Coronary artery (tissue), 2 donors: Measurements from ENCODE around the gene RPS2.
"Not testable (repeated sequence)": the region's sequence is repeated elsewhere in the genome, so short reads cannot be mapped to it uniquely, and the experiment has no call there.

Experiments
- DNase-seq: peaks from one replicate; pipeline ENCODE4 v3.0.0-alpha.2; 2017; ENCODE audit warnings: low spot score
- H3K27ac ChIP-seq, 2 donors: fragments of 200-600 bp; sonication (generic); one replicate each; pipeline ENCODE4 v1.5.1; 2016 to 2019
- H3K4me3 ChIP-seq: fragments of 200-600 bp; sonication (generic); 2 replicates; pipeline ENCODE4 v1.5.1; 2016; ENCODE audit warnings: mild to moderate bottlenecking, moderate library complexity
- CTCF ChIP-seq: fragments of 200-600 bp; sonication (generic); IDR thresholded peaks from one replicate; pipeline ENCODE4 v1.5.1; 2019; ENCODE audit warnings: antibody characterized with exemption

Gene RPS2

DNA sequence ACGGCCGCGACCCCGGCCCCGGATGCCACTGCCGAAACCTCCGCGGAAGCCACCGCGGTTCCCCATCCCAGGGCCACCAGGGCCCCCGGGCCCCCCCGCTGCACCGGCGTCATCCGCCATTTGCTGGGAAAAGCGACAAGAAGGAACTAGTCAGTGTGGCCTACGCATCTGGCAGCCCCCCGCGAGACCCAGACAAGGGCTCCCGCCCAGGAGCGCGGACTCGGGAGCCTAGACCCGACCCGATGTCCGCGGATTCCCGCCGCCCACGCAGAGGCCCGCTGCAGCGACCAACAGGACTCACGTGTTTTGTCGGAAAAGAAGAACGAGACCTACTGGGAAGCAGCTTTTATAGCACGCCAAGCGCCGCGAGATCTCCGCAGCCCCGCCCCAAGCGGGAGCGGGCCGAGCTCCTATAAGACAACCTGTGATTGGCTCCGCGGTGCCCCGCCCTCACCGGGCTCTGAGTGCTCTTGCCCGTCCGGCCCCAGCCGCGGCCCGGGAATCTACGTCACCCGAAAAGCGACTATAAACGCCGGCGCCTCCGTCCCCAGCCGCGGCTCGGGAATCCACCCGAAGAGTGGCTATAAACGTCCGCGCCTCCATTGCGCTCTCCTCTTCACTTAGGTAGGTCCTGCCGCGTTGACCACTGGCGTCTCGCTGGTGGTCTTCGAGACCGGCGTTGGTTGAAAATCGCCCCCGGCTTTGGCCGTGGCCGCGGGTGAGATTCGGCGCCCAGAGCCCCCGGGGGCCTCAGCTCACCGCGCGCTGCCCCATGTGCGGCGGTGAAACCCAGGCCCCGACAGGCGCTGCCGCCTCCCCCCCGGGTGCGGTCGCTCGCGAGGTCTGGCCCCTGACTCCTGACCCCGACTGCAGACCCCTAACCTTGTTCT, at the start of gene RPS2:
TSS of gene RPS2 (minus strand) at position 321 of the 890 bp plus-strand sequence. CDS start at position 120, 201 bp downstream.
- peak; percentile 99 for DNase-seq
- H3K4me3 ChIP-seq: peak within 1 kb of the TSS; percentile 99
- TF ChIP-seq CTCF: no peak

DNA sequence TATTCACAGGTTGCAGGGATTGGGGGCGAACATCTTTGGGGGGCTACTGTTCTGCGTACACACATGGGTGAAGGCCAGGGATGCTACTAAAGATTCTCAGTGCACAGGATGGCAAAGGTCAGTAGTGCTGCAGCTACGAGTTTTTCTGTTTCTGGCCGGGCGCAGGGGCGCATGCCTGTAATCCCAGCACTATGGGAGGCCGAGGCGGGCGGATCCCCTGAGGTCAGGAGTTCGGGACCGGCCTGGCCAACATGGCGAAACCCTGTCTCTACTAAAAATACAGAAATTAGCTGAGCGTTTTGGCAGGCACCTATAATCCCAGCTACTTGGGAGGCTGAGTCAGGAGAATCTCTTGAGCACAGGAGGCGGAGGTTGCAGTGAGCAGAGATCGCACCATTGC, 48.9 kb upstream of the RPS2 start:
- TF ChIP-seq CTCF: no peak
- Histone ChIP-seq H3K4me3 (no peak overlapping the region), H3K27ac (no peak overlapping the region)
- no peak for DNase-seq

More for the DNA sequence above, at the start of gene RPS2:
- H3K27ac ChIP-seq: peak within 1 kb of the TSS; percentile 96 to 98

- H3K27ac ChIP-seq, DNase-seq, H3K4me3 ChIP-seq: not testable (repeated sequence)
Measured at GRCh38 chr16:2011726-2012125, 47.1 kb upstream of the RPS2 start.

DNA sequence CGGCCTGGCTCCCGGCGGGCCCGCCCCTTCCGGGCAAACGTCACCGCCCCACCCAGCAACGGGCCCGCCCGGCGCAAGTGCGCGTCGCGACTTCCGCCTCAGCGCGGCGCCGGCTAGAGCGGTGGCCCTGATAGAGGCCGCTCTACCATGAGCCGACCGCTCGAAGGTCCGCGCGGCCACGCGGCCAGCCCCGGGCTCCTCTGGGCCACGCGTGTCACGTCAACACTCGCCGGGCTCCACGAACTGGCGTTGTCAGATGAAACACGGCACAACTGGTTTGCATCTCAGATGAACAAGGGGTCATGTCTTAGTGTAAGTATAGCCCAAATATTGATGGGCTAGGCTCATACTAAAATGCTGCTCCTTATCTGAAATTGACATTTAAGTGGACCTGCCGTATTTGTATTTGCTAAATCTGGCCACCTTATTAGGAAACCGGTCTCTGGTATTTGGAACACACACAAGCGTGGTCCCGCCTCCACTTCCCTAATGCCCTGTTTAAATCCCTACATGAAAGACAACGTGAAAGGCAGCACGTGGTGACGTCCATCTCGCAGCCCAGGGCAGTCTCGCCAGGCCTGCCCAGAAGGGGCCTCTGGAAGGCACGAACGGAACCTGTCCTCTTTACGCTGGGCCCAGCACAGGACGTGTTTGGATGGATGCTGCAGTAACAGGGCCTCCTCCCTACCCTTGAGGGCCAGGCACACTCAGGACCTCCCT, 45.3 kb upstream of the RPS2 start, which contains the start of gene ZNF598:
TSS of gene ZNF598 (minus strand) at position 31 of the 720 bp plus-strand sequence.
- TF ChIP-seq CTCF: no peak
- no peak for DNase-seq
- Histone ChIP-seq H3K27ac (peak within 1 kb of the TSS; percentile 80 to 96), H3K4me3 (peak within 1 kb of the TSS; percentile 85)

DNA sequence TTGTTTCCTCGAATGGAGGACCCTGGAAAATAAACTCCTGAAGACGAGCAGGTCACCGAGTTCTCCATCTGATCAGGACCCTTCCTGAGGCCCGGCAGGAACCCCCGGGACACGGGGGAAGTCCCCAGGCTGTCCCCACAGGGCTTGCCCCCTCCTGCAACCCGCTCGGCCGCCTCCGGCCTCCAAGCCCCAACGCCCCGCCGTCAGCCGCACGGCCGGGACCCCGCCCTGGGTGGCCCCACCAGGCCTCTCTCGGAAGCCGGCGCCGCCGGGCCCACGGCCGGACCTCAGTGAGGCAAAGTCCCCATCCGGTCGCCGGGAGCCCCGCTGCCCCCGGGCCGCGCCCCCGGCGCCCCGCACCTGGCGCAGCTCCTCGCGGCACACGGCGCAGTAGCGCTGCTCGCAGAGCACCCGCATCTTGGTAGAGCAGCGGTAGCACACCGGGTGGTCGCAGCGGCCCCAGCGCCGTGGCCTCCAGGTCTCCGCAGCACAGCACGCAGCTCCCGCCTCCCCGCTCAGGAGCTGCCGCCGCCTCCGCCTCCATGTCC, 44.6 kb upstream of the RPS2 start:
- DNase-seq: no peak
- no peak for TF ChIP-seq CTCF
- Histone ChIP-seq H3K4me3 (peak overlapping the region; percentile 85), H3K27ac (peak overlapping the region; percentile 21 to 96)

GRCh38 chr16:2008631-2009163, 44.1 kb upstream of the RPS2 start:
- Histone ChIP-seq H3K27ac (peak overlapping the region; percentile 21 to 96), H3K4me3 (peak overlapping the region; percentile 85)
- TF ChIP-seq CTCF: no peak
- DNase-seq: no peak

DNA sequence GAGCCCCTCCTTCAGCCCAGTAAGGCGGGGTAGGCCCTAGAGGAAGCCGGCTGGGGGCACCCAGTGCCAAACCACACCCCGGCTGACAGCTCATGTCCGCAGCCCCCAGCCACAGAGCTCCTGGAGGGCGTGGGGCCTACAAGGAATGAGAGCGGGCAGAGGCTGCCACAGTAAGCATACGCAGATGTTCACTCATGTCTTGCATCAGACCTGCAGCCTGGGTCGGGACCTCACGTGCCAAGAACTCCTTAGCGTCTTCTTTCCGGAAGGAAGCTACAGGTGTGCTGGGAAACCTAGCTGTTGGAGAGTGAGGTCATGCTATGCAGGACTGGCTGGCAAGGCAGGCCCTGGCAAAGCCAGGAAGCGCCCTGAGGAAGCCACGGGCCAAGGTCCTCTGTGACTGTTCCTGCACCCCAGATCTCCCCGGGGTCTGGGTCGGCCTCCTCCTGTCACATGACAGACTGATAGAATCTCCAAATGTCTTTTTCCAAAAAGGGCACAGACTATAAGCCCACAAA, 43.4 kb upstream of the RPS2 start:
- peak overlapping the region; percentile 85 for H3K4me3 ChIP-seq
- no peak for TF ChIP-seq CTCF
- H3K27ac ChIP-seq: no peak overlapping the region
- DNase-seq: no peak
